Sigmoid colon (tissue), 7 donors: ENCODE data around the gene RAB8A. TPM values are rescaled to one million over a fixed set of nuclear protein-coding genes. Genes with fewer than 3 reads are reported as not detected.

Source experiments
- DNase-seq: peaks from one replicate; pipeline ENCODE4 v3.0.0-alpha.2; 2019
- H3K27ac ChIP-seq, 4 donors: fragments of 200-600 bp; sonication (generic); one replicate each; pipeline ENCODE4 v1.5.1; 2016 to 2019; ENCODE audit warnings: mild to moderate bottlenecking in 1 of 4
- H3K27me3 ChIP-seq, 3 donors: fragments of 200-600 bp; sonication (generic); one replicate each; pipeline ENCODE4 v1.5.1; 2019; ENCODE audit warnings: mild to moderate bottlenecking in 1 of 3
- H3K36me3 ChIP-seq, 4 donors: fragments of 200-600 bp; sonication (generic); one replicate each; pipeline ENCODE4 v1.5.1; 2016 to 2019
- H3K4me1 ChIP-seq, 4 donors: fragments of 200-600 bp; sonication (generic); one replicate each; pipeline ENCODE4 v1.5.1; 2017 to 2019
- H3K4me3 ChIP-seq, 4 donors: fragments of 200-600 bp; sonication (generic); one replicate each; pipeline ENCODE4 v1.5.1; 2017 to 2019; ENCODE audit warnings: mild to moderate bottlenecking in 2 of 4, moderate library complexity in 1 of 4
- H3K9me3 ChIP-seq, 4 donors: fragments of 200-600 bp in 3 of 4; sonication (generic) in 3 of 4; one replicate each; pipeline versions ENCODE4 v1.5.1 to v1.6.1; 2013 to 2019
- CTCF ChIP-seq, 4 experiments: fragments of 450-650 bp in 3 of 4; fragments of 200-600 bp in 1 of 4; IDR thresholded peaks; one replicate each; pipeline ENCODE4 v1.5.1; 2016 to 2019; ENCODE audit warnings: antibody characterized with exemption in 4 of 4, mild to moderate bottlenecking in 3 of 4, moderate library complexity in 2 of 4
- EP300 ChIP-seq, 4 donors: sonication (generic); formaldehyde crosslinking; IDR thresholded peaks; one replicate each; pipeline ENCODE4 v1.6.1; 2017; ENCODE audit warnings: antibody characterized with exemption in 4 of 4
- POLR2A ChIP-seq, 2 donors: fragments of 450-650 bp; IDR thresholded peaks; one replicate each; pipeline ENCODE4 v1.6.1; 2016; ENCODE audit warnings: antibody characterized with exemption in 2 of 2, mild to moderate bottlenecking in 2 of 2, moderate library complexity in 2 of 2
- POLR2AphosphoS5 ChIP-seq, 4 donors: sonication (generic); formaldehyde crosslinking; IDR thresholded peaks; one replicate each; pipeline ENCODE4 v1.6.1; 2017; ENCODE audit warnings: antibody characterized with exemption in 4 of 4
- WGBS, 2 donors: extraction: QIAGEN DNeasy Blood & Tissue Kit; methylation state at CpG; one replicate each; pipeline ENCODE4 v1.1.7; 2013; 5-methylcytosine and 5-hydroxymethylcytosine counted together
- intact Hi-C: fragments of 100-400 bp; cut with DNase I; formaldehyde crosslinking; loops from one replicate; pipeline ENCODE4 v1.15.1; 2023
- polyA plus RNA-seq, 3 donors: library from polyadenylated mRNA; stranded (reverse); fragments of 200-250 nt; gene quantifications; one replicate each; pipeline ENCODE4 v1.2.3, GENCODE V29; 2013
- total RNA-seq, 4 donors: library from RNA; depleted of rRNA; stranded (reverse); fragments of >200 nt; gene quantifications; one replicate each; pipeline ENCODE4 v1.1.0, GENCODE V29; 2016
- donor health status: healthy with polysubstance abuse.
- donor health status: Bipolar disorder and iron deficiency.
- donor health status: healthy.

The RAB8A gene
- total and polyA plus RNA-seq, 7 donors = 32.8 to 126 (median 43.9) TPM

- peak overlapping the region; percentile 94 to 99 (median 94) for H3K4me3 ChIP-seq
- peaks cover 0 to 2% (median under 1%) of the 10 kb centered on the region in 4 donors for H3K36me3 ChIP-seq
- H3K4me1 ChIP-seq = peaks cover 0 to 49% (median 42%) of the 10 kb centered on the region in 4 donors
- no peaks in the 10 kb centered on the region for H3K27me3 ChIP-seq
- no peaks in the 10 kb centered on the region for H3K9me3 ChIP-seq
- 40 to 58% methylated on average over 2 of the region's 2 CpGs for WGBS, 2 donors
- intact Hi-C loops = loop anchor here (5.0 to 10.0 kb wide), 2 partner anchors 75 to 278 kb away; partner anchors contain the start of gene FAM32A
- no peak for DNase-seq
- H3K27ac ChIP-seq = peak overlapping the region; percentile 91 to 96 (median 95)
- TF ChIP-seq CTCF (IDR thresholded peaks at IDR 0.05) (no peak), POLR2AphosphoS5 (IDR thresholded peaks at IDR 0.05) (no peak), EP300 (IDR thresholded peaks at IDR 0.05) (no peak), POLR2A (IDR thresholded peaks at IDR 0.05) (no peak)
Measured at GRCh38 chr19:16112778-16113177, 1.1 kb downstream of the RAB8A start.

DNA sequence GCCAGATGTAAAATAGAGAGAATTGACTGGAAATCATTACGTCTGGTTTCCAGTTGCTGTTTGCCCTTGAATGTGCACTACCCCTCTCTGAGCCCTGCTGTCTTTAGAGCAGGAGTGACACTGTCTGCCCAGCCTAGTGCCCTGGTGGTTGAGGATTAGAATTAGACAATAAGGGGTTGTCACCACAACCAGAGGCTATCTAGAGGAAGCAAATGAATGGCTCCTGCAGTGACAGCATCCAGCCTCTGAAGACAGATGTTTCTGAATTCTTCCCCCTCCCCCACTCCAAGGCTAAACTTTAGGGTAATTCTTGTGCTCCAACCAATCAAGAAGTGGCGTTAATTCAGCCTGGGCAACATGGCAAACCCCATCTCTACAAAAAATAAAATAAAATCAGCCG lies 2.0 kb downstream of the RAB8A start:
- no peak for DNase-seq
- Histone ChIP-seq H3K9me3 (no peaks in the 10 kb centered on the region), H3K27ac (no peak overlapping the region), H3K4me3 (no peak overlapping the region), H3K27me3 (no peaks in the 10 kb centered on the region), H3K4me1 (peaks cover 0 to 49% (median 42%) of the 10 kb centered on the region in 4 donors), H3K36me3 (peaks cover 6 to 12% (median 9%) of the 10 kb centered on the region in 4 donors)
- TF ChIP-seq CTCF (IDR thresholded peaks at IDR 0.05) (no peak), EP300 (IDR thresholded peaks at IDR 0.05) (no peak), POLR2AphosphoS5 (IDR thresholded peaks at IDR 0.05) (no peak), POLR2A (IDR thresholded peaks at IDR 0.05) (no peak)
- 86 to 89% methylated on average over 3 of the region's 3 CpGs for WGBS, 2 donors
- intact Hi-C loops = loop anchor here (5.0 to 10.0 kb wide), 2 partner anchors 74 to 279 kb away; partner anchors contain the start of gene FAM32A

DNA sequence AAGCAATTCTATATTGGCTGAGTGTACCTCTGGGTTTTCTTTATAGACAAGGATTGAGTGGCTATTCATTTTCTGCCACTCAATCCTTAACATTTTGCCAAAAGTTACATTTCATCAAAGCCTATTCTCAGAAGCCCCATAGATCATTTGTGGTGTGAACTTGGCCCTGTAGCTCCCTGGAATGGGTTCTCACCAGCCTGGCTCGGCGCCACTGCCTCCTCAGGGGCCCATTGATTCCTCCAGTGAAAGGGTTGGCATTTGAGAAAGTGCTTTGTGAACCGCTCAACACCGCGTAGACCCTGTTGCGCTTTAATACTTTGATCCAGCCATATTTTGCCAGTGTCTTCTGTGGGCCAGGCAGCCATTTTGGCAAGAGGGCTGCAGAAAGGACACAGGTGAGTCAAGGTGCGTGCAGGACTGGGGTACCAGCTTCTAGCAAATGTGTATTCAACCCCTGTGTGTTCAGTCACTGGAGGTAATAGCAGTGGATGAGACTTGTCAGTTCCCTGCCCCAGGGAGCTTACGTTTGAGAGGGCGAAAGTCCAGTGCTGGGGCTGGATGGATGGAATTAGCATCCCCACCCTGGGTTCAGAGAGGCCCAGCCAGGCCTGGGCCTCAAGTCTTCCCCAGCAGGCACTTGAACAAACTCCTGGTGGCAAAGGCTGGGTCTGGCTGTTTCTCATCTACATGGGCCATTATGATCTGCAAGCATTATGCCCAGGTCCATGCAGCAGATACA lies 3.8 kb downstream of the RAB8A start:
- no peak overlapping the region for H3K27ac ChIP-seq
- H3K9me3 ChIP-seq = no peaks in the 10 kb centered on the region
- TF ChIP-seq POLR2AphosphoS5 (IDR thresholded peaks at IDR 0.05) (no peak), EP300 (IDR thresholded peaks at IDR 0.05) (no peak), POLR2A (IDR thresholded peaks at IDR 0.05) (no peak), CTCF (IDR thresholded peaks at IDR 0.05) (no peak)
- peaks cover 11 to 26% (median 22%) of the 10 kb centered on the region in 4 donors for H3K36me3 ChIP-seq
- WGBS, 2 donors = 88 to 93% methylated on average over 9 of the region's 9 CpGs
- DNase-seq = no peak
- intact Hi-C loops = loop anchor here (10.0 kb wide), 1 partner anchor 281 kb away; no protein-coding TSS in a partner anchor
- no peak overlapping the region for H3K4me3 ChIP-seq
- peaks cover 0 to 49% (median 42%) of the 10 kb centered on the region in 4 donors for H3K4me1 ChIP-seq
- H3K27me3 ChIP-seq = no peaks in the 10 kb centered on the region

DNA sequence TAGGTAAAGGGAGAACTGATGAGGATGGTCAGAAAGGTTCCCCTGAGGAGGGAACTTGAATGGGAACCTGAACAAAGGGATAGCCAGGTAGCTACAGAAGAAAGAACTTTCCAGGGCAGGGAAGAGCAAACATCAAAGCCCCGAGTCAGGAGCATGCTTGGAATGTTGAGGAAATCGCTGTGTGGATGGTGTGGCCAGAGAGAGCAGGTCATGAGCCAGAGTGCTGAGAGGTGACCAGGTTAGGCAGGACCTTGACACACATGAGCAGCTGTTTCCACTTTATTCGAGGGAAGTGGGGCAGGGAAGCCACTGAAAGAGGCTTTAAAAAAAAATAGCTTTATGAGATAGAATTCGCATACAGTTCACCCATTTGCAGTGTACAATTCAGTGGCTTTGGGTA lies 4.4 kb downstream of the RAB8A start:
- no peak for TF ChIP-seq CTCF (IDR thresholded peaks at IDR 0.05)
- no peak for TF ChIP-seq POLR2AphosphoS5 (IDR thresholded peaks at IDR 0.05)
- no peak for TF ChIP-seq EP300 (IDR thresholded peaks at IDR 0.05)
- no peak overlapping the region for H3K4me3 ChIP-seq
- no peak overlapping the region for H3K27ac ChIP-seq
- H3K36me3 ChIP-seq = peaks cover 13 to 32% (median 27%) of the 10 kb centered on the region in 4 donors
- H3K4me1 ChIP-seq = peaks cover 0 to 44% (median 37%) of the 10 kb centered on the region in 4 donors
- no peaks in the 10 kb centered on the region for H3K27me3 ChIP-seq
- DNase-seq = no peak
- 72 to 74% methylated on average over 4 of the region's 4 CpGs for WGBS, 2 donors
- H3K9me3 ChIP-seq = no peaks in the 10 kb centered on the region
- intact Hi-C loops = loop anchor here (10.0 kb wide), 1 partner anchor 281 kb away; no protein-coding TSS in a partner anchor
